ENCODE data around the gene NDUFS2.
"Not testable (repeated sequence)": the region's sequence is repeated elsewhere in the genome, so short reads cannot be mapped to it uniquely, and the experiment has no call there.

The NDUFS2 gene

DNA sequence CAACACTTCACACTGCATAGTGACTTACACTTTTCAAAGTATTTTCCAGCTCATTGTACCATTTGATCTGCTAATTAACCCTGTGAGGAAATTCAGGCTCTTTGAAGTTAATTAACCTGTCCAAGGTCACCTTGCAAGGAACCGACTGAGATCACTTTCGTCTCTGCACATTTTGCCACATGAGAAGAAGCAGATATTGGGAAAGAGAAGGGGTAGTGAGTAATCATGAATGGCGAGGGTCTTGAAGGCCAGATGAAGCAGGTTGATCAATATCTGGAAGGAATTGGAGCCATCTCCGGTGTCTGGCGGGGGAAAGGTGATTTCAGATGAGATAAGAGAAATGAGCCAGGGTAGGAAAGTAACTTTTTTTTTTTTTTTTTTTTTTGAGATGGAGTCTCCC, 17.8 kb downstream of the NDUFS2 start:
- DNase-seq (ENCODE audit: low read depth): no peak

DNA sequence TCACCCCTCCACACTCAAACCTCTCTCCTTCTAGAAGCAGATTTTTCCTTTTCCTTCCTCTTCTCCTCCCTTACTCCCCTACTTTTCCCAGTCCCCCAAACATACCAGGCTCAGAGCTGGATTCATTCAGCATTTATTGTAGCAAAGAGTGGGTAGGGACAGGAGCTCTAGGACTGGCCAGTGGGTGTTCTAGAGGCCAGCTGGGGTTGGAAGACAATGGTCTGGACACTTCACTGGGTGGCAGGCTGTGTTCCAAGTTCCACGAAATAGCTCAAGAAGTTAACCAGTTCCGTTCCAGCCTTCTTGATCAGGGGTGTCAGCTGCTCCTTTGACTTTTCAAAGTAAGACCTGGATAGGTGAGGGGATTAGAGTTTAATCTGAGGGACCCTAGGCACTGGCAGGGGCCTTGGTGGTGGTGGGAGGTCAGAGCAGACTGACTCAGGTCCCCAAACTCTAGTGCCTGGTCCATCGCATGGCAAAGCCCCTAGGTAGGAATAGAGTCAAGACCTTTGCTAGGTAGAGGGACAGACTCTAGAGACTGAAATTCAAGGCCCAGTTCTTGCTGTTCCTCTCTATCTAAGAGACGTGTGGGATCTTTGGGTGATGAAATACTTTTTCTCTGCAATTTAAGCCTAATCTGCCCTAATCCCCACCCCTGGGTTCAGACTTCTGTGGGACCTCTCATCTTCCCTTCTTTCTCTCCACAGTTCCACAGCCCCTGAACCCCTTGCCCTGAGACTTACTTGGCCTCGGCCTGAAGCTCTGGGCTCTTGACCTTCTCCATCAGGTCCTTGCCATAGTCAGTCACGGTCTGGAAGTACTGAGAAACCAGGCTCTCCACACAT, 20.2 kb downstream of the NDUFS2 start:
- no peak for DNase-seq (ENCODE audit: low read depth)

- no peak for DNase-seq (ENCODE audit: low read depth)
These were observed 21.9 kb downstream of the NDUFS2 start for GRCh38 chr1:161223805-161224694.

- DNase-seq (ENCODE audit: low read depth): not testable (repeated sequence)
These were observed 22.5 kb downstream of the NDUFS2 start for GRCh38 chr1:161224695-161225087.

GRCh38 chr1:161225178-161225533, 23.0 kb downstream of the NDUFS2 start:
- DNase-seq (ENCODE audit: low read depth): no peak

- DNase-seq (ENCODE audit: low read depth): peak; percentile 85
These were observed 23.6 kb downstream of the NDUFS2 start, which contains the start of gene TOMM40L for GRCh38 chr1:161225534-161226319. Gene TOMM40L, plus strand, starts transcription at chr1:161226060. Its CDS starts 430 bp downstream, at chr1:161226490.

- no peak for DNase-seq (ENCODE audit: low read depth)
These were observed 24.1 kb downstream of the NDUFS2 start for GRCh38 chr1:161226320-161226711.

GRCh38 chr1:161226759-161227158, 24.6 kb downstream of the NDUFS2 start:
- no peak for DNase-seq (ENCODE audit: low read depth)

DNA sequence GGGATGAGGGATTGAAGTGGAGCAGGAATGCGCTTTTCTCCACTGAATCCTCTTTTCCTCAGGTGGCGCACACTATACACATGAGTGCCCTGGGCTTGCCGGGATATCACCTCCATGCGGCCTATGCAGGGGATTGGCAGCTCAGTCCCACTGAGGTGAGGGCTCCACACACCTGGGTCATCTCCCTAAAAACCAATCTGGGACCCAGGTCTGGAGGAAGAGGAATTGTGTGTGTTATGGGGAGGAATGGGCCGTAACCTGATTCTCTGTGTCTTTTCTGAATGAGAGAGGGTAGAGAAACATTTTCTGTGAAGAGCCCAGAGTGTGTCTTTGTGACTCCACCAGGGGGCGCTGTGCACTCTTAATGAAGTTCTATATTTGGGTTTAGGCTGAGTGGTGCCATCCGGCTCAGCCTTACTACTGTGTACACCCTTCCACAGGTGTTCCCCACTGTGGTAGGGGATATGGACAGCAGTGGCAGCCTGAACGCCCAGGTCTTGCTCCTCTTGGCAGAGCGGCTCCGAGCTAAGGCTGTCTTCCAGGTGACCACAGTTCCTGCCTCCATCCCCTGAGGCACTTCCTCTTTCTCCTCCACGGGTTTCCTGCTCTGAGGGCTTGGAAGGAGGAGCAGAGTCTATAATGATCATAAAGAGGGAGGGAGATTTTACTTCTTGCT, 25.2 kb downstream of the NDUFS2 start:
- DNase-seq (ENCODE audit: low read depth): peak; percentile 80

GRCh38 chr1:161228032-161228431, 25.9 kb downstream of the NDUFS2 start:
- DNase-seq (ENCODE audit: low read depth): no peak

- no peak for DNase-seq (ENCODE audit: low read depth)
These were observed 27.7 kb downstream of the NDUFS2 start for GRCh38 chr1:161229896-161230295.

- DNase-seq (ENCODE audit: low read depth): no peak
These were observed 28.6 kb downstream of the NDUFS2 start for GRCh38 chr1:161230762-161231161.

GRCh38 chr1:161233102-161233501, 30.9 kb downstream of the NDUFS2 start:
- DNase-seq (ENCODE audit: low read depth): no peak

GRCh38 chr1:161235957-161236775, 34.0 kb downstream of the NDUFS2 start:
- DNase-seq (ENCODE audit: low read depth): no peak

DNA sequence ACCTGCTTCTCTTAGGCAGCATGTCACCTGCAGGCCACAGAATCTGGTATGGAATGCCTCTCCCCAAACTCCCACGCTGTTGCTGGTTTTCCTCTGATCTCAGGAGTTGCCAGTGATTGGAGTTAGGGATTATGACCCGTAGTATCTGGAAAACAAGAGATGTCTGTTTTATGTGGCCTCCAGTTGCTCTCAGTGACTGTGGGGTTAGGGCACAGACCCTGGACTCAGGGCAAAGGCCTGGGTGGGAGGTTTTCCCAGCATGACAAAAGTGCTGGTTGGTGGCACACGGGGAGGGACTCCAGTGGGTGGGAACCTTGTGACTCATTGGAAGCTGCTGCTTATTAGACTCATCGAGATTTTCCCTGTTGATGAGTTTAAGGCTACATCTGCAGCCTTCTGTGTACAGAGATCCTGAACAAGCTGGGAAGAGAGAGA, 35.9 kb downstream of the NDUFS2 start, which contains the start of gene NR1I3:
Gene NR1I3, minus strand, starts transcription at position 165 of the 435 bp plus-strand sequence. CDS start 1,638 bp downstream, outside the sequence.
- DNase-seq (ENCODE audit: low read depth): no peak

DNA sequence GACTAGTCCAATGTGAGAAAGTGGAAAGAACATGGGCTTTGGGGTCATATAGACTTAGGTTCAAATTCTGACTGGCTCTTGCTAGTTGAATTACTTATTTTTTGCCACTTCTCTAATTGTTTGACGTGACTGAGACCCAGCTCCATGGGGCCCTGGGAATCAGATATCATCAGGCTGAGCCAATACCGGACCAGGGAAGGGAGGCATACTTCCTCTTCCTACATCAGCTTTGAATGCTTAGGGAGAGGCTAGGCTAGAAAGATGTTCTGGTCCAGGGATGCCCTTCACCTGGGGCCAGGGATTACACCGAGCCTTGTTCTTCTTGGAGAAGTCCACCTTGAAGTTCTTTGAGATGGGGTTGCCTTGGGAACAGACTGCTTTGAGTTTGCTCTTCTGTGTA, 39.5 kb downstream of the NDUFS2 start:
- no peak for DNase-seq (ENCODE audit: low read depth)

DNA sequence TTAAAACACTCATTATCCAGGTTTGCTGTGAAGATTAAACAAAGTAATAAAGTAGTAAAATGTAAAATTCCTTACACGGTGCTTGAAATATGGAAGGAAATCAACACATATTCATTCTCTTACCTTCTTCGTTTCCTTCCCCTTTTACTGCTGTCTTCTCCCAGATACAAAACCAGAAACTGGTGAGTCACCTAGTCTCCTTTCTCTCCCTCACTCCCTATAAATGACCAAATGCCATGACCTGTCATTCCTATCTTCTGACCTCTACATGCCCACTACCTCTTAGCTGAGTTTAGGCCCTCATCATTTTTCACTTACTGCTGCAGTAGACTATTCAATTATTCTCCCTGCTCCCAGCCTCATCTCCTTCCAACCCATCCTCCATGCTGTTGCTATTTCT, 40.1 kb downstream of the NDUFS2 start:
- no peak for DNase-seq (ENCODE audit: low read depth)

- no peak for DNase-seq (ENCODE audit: low read depth)
These were observed 42.7 kb downstream of the NDUFS2 start for GRCh38 chr1:161244888-161245287.

GRCh38 chr1:161250100-161250499, 47.9 kb downstream of the NDUFS2 start:
- DNase-seq (ENCODE audit: low read depth): not testable (repeated sequence)

GRCh38 chr1:161250829-161251228, 48.7 kb downstream of the NDUFS2 start:
- DNase-seq (ENCODE audit: low read depth): no peak
